Omental fat pad (tissue), 4 donors: ENCODE results near the gene PLEKHG7. TPM values are rescaled to one million over a fixed set of nuclear protein-coding genes. Genes with fewer than 3 reads are reported as not detected.

Experiments
- ATAC-seq: fragments of 150-250 bp; one replicate; pipeline ENCODE4 v1.9.1; 2016; ENCODE audit warnings: mild to moderate bottlenecking, moderate library complexity; ENCODE audit not compliant: low FRiP score
- DNase-seq: peaks from one replicate; pipeline ENCODE4 v3.0.0-alpha.2; 2019; ENCODE audit warnings: low spot score
- total RNA-seq, 4 donors: library from RNA; depleted of rRNA; stranded (reverse); fragments of >200 nt; gene quantifications; one replicate each; pipeline ENCODE4 v1.1.0, GENCODE V29; 2016
- TF ChIP-seq, protein P1 (sequence below), 3 donors: fragments of 450-650 bp; IDR thresholded peaks; one replicate each; pipeline ENCODE4 v1.5.1; 2016 to 2017; ENCODE audit warnings: antibody characterized with exemption in 3 of 3, mild to moderate bottlenecking in 3 of 3, moderate library complexity in 2 of 3

PLEKHG7 gene
- total RNA-seq, 4 donors from 2014 or later, result 0.12 TPM; not detected in 3

DNA sequence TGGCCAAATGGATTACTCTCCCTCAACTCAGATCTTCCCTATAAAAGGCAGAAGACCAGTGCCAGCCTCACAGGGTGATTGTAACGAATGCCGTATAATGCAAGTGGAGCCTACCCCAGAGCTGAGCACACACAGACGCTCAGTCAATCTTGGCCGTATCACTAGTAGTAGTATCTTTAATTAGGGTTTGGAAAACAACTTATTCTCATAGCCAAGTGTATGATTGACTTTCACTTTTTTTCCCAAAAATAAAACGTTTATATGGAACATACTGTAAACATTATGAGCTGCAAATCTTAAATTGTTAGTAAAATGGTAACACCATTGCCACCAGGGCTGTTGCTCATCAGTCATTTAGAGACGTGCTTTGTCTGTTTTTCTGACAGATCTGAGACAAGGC is 30.4 kb downstream of the PLEKHG7 start:
- DNase-seq, result no peak
- no peak for ATAC-seq
- TF ChIP-seq, protein P1, sequence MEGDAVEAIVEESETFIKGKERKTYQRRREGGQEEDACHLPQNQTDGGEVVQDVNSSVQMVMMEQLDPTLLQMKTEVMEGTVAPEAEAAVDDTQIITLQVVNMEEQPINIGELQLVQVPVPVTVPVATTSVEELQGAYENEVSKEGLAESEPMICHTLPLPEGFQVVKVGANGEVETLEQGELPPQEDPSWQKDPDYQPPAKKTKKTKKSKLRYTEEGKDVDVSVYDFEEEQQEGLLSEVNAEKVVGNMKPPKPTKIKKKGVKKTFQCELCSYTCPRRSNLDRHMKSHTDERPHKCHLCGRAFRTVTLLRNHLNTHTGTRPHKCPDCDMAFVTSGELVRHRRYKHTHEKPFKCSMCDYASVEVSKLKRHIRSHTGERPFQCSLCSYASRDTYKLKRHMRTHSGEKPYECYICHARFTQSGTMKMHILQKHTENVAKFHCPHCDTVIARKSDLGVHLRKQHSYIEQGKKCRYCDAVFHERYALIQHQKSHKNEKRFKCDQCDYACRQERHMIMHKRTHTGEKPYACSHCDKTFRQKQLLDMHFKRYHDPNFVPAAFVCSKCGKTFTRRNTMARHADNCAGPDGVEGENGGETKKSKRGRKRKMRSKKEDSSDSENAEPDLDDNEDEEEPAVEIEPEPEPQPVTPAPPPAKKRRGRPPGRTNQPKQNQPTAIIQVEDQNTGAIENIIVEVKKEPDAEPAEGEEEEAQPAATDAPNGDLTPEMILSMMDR (IDR thresholded peaks at IDR 0.05), result no peak

DNA sequence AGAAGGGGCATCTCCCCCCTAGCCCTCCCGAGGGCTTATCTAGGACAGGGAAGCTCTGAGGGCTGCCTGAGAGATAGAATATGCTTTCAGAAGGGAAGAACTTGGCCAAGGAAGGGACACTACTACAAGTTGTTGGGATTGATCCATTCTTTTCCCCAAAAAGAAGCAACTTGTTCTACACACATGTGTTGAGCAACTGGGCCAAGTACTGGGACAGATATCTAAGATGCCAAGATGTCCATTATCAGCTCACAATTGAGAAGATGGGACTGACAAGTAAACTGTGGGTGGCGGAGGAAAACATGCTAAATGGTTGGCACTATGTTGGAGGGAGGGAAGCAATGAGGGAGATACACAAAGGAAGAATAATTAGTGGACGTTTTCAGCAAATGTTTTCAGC is 30.9 kb downstream of the PLEKHG7 start:
- DNase-seq (no peak), ATAC-seq (no peak)
- TF ChIP-seq, protein P1 (IDR thresholded peaks at IDR 0.05), result no peak

DNA sequence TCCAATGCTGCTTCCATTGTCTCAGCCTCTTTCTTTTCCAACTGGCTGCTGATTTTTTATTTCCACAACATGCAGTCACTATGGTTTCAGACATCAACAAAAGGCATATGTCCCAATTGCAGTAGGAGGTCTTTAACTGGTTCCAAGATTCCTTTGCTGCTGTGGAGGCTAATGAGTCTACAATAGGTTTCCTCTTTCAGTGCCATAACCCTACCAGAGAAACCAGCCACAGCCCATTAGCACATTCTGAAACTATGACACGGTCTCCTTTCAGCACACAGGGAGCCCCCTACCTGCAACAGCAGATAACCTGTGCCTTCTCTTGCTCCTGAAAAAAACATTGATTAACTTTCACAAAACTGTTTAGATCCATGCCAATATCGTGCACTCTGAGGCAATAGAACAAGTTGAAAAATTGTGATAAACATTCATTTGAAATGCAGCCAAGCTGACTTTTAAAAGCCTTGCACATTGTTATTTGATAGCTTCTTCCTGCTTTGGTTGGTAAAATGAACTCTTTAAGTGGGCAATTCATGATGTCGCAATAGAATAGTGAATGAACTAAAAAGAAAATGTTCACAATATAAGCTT is 32.4 kb downstream of the PLEKHG7 start:
- ATAC-seq (peak; percentile 80), DNase-seq (no peak)
- TF ChIP-seq, protein P1 (IDR thresholded peaks at IDR 0.05), result no peak

DNA sequence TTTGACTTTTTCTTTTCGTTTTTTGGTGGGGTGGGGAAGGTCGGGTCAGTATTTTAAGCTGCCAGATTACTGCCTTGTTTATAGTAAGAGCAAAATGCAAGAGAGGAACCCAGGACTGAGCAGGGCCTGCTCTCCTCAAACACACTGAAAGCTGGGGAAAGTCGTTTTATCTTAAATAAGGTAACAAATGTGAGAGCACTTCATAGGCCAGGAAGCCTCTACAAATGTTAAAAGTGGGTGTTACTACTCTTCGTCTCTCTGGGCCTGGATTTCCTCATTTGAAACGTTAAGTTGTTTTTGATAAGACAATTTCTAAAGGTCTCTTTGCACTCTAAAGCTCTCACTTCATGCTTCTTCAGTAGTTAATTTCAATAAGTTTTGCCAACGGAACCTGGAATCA is 33.8 kb downstream of the PLEKHG7 start:
- TF ChIP-seq, protein P1 (IDR thresholded peaks at IDR 0.05), result no peak
- no peak for DNase-seq
- ATAC-seq, result no peak

DNA sequence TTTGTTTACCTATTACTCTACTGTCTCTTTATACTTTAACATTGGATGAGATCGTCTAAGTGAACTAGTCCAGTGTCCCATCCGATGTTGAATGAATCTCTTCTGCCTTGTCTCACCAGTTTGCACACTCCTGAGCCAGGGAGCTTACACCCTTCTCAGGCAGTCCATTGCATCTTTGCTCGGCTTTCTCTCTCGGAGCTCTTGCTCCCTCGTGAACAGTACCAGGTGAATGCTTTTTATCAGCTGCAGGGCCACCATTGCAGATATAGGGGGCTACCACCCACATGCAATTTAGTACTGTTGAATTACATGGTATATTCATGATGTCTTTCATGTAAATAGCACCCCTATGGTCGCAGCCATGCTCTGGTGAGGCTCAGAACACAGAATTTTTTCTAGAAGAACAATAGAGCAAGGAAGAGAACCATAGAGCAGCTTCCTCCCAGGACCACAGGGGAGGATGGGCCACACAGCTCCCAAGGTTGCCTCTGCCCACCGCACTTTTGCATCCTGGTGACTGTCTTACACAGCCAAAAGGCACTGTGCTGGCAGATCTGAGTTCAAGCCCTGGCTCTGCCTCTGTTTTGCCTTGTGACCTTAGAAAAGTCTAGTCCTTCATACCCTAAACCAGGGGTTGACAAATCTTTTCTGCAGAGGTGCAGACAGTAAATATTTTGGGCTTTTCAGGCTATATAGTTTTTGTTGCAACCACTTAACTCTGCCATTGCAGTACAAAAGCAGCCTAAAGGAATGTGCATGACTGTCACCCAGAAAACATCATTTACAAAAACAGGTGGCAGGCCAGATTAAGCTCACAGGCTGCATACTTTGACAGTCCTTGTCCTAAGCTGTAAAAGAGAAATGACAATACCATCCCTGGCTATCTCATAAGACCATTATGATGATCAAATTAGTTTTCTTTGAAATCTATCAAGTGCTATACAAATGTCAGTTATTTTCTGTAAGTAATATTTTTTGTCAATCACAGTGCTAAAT is 35.4 kb downstream of the PLEKHG7 start:
- TF ChIP-seq, protein P1 (IDR thresholded peaks at IDR 0.05), result no peak
- ATAC-seq, result no peak
- no peak for DNase-seq

DNA sequence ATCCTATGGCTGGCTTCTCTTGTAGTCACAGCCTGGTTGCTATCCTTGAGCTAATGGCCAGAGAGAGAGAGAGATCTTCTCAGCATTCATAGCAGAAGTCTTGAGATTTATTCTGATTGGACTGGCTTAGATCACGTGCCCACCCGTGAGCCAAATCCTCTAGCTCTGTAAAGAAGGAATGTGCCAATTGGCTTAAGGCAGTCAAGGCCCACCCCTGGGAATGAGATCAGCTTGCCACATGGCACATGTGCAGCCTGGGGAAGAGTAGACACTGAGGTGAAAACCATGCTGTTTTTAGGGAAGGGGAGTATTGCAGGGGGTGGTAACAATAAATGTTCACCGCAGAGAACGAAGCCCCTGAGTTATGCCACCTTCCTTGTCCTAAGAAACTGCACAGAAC is 36.3 kb downstream of the PLEKHG7 start:
- no peak for ATAC-seq
- DNase-seq, result no peak
- TF ChIP-seq, protein P1 (IDR thresholded peaks at IDR 0.05), result no peak
